Neural cell (in vitro differentiated cells): Measurements from ENCODE around the gene DNAJC13.

Source experiments
- CTCF ChIP-seq: fragments of 450-650 bp; IDR thresholded peaks from 2 replicates; pipeline ENCODE4 v1.5.1; 2014; ENCODE audit warnings: antibody characterized with exemption, mild to moderate bottlenecking, moderate library complexity; ENCODE audit not compliant: poor library complexity, severe bottlenecking
- EP300 ChIP-seq: fragments of 450-650 bp; conservative IDR thresholded peaks from 2 replicates; pipeline ENCODE4 v1.6.1; 2014; ENCODE audit warnings: antibody characterized with exemption, mild to moderate bottlenecking, moderate library complexity; ENCODE audit not compliant: poor library complexity, severe bottlenecking
- EZH2 ChIP-seq: fragments of 200-600, 300-800 bp; shearing (Covaris generic), sonication (generic); IDR thresholded peaks from 2 replicates; pipeline ENCODE4 v1.6.1; 2014; ENCODE audit warnings: antibody characterized with exemption, low read length, borderline replicate concordance, mild to moderate bottlenecking; ENCODE audit not compliant: insufficient read depth, poor library complexity, severe bottlenecking
- POLR2AphosphoS5 ChIP-seq: IDR thresholded peaks from 2 replicates; pipeline ENCODE4 v1.6.1; 2012
- RAD21 ChIP-seq: fragments of 450-650 bp; conservative IDR thresholded peaks from 2 replicates; pipeline ENCODE4 v1.6.1; 2014; ENCODE audit warnings: antibody characterized with exemption, mild to moderate bottlenecking, moderate library complexity
- REST ChIP-seq: IDR thresholded peaks from 2 replicates; pipeline ENCODE4 v1.6.1; 2012; ENCODE audit warnings: borderline replicate concordance
- SMC3 ChIP-seq: fragments of 450-650 bp; conservative IDR thresholded peaks from 2 replicates; pipeline ENCODE4 v1.6.1; 2014; ENCODE audit warnings: antibody characterized with exemption, mild to moderate bottlenecking, moderate library complexity; ENCODE audit not compliant: poor library complexity
- TAF1 ChIP-seq: IDR thresholded peaks from 2 replicates; pipeline ENCODE4 v1.6.1; 2012; ENCODE audit warnings: low read depth

GRCh38 chr3:132544130-132544529 is 126.8 kb downstream of the DNAJC13 start:
- no peak for TF ChIP-seq CTCF
- TF ChIP-seq POLR2AphosphoS5 = no peak
- TF ChIP-seq REST = no peak
- no peak for TF ChIP-seq EP300
- TF ChIP-seq SMC3 = no peak
- no peak for TF ChIP-seq EZH2
- TF ChIP-seq RAD21 = no peak
- TF ChIP-seq TAF1 = no peak
